Ammon's horn (tissue), 1 donor: Measurements from ENCODE around the gene OPTN.
"Not testable (repeated sequence)": the region's sequence is repeated elsewhere in the genome, so short reads cannot be mapped to it uniquely, and the experiment has no call there.

ENCODE experiments used
- DNase-seq: peaks from one replicate; pipeline ENCODE4 v3.0.0-alpha.2; 2016; ENCODE audit warnings: low spot score

The OPTN gene

GRCh38 chr10:13120786-13121499 lies 21.0 kb downstream of the OPTN start:
- DNase-seq = no peak

GRCh38 chr10:13121500-13121854 lies 21.5 kb downstream of the OPTN start:
- DNase-seq = no peak

GRCh38 chr10:13136651-13137050 lies 36.7 kb downstream of the OPTN start:
- no peak for DNase-seq

GRCh38 chr10:13139150-13139549 lies 39.2 kb downstream of the OPTN start:
- no peak for DNase-seq

GRCh38 chr10:13139676-13140075 lies 39.7 kb downstream of the OPTN start:
- no peak for DNase-seq

- no peak for DNase-seq
Observed at GRCh38 chr10:13140627-13141190, 40.7 kb downstream of the OPTN start.

GRCh38 chr10:13143766-13144165 lies 43.8 kb downstream of the OPTN start:
- no peak for DNase-seq

GRCh38 chr10:13144814-13145213 lies 44.9 kb downstream of the OPTN start:
- no peak for DNase-seq

- DNase-seq = no peak
Observed at GRCh38 chr10:13146379-13146778, 46.4 kb downstream of the OPTN start.

GRCh38 chr10:13147161-13147560 lies 47.2 kb downstream of the OPTN start:
- DNase-seq = no peak

- DNase-seq = no peak
Observed at GRCh38 chr10:13152296-13152695, 52.3 kb downstream of the OPTN start.

- not testable (repeated sequence) for DNase-seq
Observed at GRCh38 chr10:13155860-13156259, 55.9 kb downstream of the OPTN start.

GRCh38 chr10:13158401-13158800 lies 58.4 kb downstream of the OPTN start:
- no peak for DNase-seq

GRCh38 chr10:13160934-13161856 lies 61.2 kb downstream of the OPTN start, which contains the start of gene MCM10:
MCM10 (plus strand) TSS chr10:13161558; CDS start chr10:13164203, 2,645 bp downstream.
- DNase-seq = peak; percentile 100

GRCh38 chr10:13161857-13162271 lies 61.9 kb downstream of the OPTN start:
- no peak for DNase-seq

- DNase-seq = no peak
Observed at GRCh38 chr10:13163859-13164258, 63.9 kb downstream of the OPTN start.

- no peak for DNase-seq
Observed at GRCh38 chr10:13165177-13165576, 65.2 kb downstream of the OPTN start.

- no peak for DNase-seq
Observed at GRCh38 chr10:13167568-13167967, 67.6 kb downstream of the OPTN start.

GRCh38 chr10:13168781-13169180 lies 68.8 kb downstream of the OPTN start:
- DNase-seq = no peak

- DNase-seq = no peak
Observed at GRCh38 chr10:13173616-13174015, 73.7 kb downstream of the OPTN start.

GRCh38 chr10:13180788-13181187 lies 80.8 kb downstream of the OPTN start:
- DNase-seq = no peak

GRCh38 chr10:13182424-13182823 lies 82.5 kb downstream of the OPTN start:
- no peak for DNase-seq

GRCh38 chr10:13183625-13184024 lies 83.7 kb downstream of the OPTN start:
- no peak for DNase-seq
